Measurements from ENCODE around the gene GKN2.
"Not testable (repeated sequence)": the region's sequence is repeated elsewhere in the genome, so short reads cannot be mapped to it uniquely, and the experiment has no call there.

Gene GKN2

DNA sequence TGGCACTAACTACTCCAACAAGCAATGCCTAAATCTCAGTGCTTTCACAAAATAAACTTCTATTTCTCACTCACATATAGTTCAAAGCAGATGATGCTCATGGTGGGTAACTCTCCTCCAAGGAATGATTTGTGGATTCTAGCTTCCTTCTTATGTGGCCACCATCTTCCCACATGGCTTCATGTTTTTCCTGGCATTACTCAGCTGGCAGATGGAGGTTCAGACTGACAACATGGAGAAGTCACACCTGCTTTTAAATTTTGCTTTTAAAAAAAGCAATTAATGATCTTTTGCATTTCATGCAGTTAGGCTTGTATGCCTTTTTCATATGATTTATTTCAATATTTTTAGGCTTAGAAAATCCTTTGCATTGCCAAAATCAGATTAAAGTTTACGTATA lies 6.3 kb upstream of the GKN2 start:
- TF ChIP-seq, protein P1, sequence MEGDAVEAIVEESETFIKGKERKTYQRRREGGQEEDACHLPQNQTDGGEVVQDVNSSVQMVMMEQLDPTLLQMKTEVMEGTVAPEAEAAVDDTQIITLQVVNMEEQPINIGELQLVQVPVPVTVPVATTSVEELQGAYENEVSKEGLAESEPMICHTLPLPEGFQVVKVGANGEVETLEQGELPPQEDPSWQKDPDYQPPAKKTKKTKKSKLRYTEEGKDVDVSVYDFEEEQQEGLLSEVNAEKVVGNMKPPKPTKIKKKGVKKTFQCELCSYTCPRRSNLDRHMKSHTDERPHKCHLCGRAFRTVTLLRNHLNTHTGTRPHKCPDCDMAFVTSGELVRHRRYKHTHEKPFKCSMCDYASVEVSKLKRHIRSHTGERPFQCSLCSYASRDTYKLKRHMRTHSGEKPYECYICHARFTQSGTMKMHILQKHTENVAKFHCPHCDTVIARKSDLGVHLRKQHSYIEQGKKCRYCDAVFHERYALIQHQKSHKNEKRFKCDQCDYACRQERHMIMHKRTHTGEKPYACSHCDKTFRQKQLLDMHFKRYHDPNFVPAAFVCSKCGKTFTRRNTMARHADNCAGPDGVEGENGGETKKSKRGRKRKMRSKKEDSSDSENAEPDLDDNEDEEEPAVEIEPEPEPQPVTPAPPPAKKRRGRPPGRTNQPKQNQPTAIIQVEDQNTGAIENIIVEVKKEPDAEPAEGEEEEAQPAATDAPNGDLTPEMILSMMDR (IDR thresholded peaks at IDR 0.05) = no peak
- Mint-ChIP-seq H3K27ac (no peak overlapping the region), H3K9me3 (no peaks in the 10 kb centered on the region), H3K36me3 (ENCODE audit: low read depth) (no peaks in the 10 kb centered on the region), H3K27me3 (ENCODE audit: low read depth, poor library complexity) (peaks cover 2% of the 10 kb centered on the region), H3K4me1 (no peaks in the 10 kb centered on the region), H3K4me3 (no peak overlapping the region)
- DNase-seq = no peak

DNA sequence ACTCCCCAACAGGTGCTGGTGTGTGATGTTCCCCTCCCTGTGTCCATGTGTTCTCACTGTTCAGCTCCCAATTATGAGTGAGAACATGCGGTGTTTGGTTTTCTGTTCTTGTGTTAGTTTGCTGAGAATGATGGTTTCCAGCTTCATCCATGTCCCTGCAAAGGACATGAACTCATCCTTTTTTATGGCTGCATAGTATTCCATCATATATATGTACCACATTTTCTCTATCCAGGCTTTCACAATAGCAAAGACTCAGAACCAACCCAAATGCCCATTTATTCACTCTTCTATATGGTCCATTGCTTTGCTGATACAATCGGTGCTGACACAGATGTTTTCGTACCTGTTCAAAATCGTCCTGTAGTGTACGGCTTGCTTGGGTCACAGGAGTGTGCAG lies 2.7 kb upstream of the GKN2 start:
- H3K4me1 Mint-ChIP-seq; H3K9me3 Mint-ChIP-seq; H3K27me3 Mint-ChIP-seq (ENCODE audit: low read depth, poor library complexity); DNase-seq; H3K4me3 Mint-ChIP-seq; H3K36me3 Mint-ChIP-seq (ENCODE audit: low read depth); H3K27ac Mint-ChIP-seq: not testable (repeated sequence)

DNA sequence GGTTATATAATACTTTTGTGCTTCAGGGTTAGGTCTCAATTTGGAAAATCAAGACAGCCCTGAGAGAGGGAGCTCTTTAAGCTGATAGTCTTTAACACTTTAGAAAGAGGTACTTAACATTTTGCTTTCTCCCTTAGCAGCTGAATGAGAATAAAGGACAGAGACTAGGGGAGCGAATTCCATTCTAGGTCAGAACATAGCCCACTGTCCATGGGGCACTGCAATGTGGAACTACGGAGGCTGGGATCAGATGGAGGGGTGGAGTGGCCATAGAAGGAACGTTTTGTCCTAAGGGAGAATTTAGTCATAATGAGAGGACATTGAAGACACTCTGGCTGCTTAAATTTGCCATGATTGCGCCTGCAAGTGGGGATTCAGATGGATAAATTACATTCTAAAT lies 794 bp downstream of the GKN2 start:
- Mint-ChIP-seq H3K27ac (no peak overlapping the region), H3K27me3 (ENCODE audit: low read depth, poor library complexity) (peaks cover 4% of the 10 kb centered on the region)

DNA sequence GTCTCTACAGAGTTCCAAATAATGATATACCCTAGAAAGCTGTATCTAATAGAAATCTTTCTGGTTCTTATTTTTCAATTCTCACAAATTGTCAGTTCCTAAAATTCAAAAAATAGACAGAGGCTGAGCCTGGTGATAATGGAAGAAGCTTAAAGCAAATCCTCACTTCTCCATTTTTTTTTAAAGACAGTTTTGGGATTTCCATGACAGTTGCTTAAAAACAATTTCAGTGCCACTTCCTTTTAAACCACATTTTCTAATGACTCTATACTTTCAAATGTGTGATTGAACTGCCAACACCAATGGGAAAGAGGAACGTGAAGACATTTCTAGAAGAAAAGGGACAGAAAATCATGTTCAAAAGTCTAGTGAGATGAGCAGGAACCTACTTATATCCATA lies 4.0 kb downstream of the GKN2 start:
- TF ChIP-seq, protein P1 (IDR thresholded peaks at IDR 0.05) = no peak
- H3K27ac Mint-ChIP-seq = no peak overlapping the region
- H3K9me3 Mint-ChIP-seq = no peaks in the 10 kb centered on the region
- peaks cover 12% of the 10 kb centered on the region for H3K4me1 Mint-ChIP-seq
- no peak overlapping the region for H3K4me3 Mint-ChIP-seq
- H3K36me3 Mint-ChIP-seq (ENCODE audit: low read depth) = no peaks in the 10 kb centered on the region
- DNase-seq = no peak
- peaks cover 7% of the 10 kb centered on the region for H3K27me3 Mint-ChIP-seq (ENCODE audit: low read depth, poor library complexity)

More for the DNA sequence above, 794 bp downstream of the GKN2 start:
- no peaks in the 10 kb centered on the region for H3K9me3 Mint-ChIP-seq
- H3K4me1 Mint-ChIP-seq = no peaks in the 10 kb centered on the region
- no peak for DNase-seq
- TF ChIP-seq, protein P1 (IDR thresholded peaks at IDR 0.05) = no peak
- no peak overlapping the region for H3K4me3 Mint-ChIP-seq
- no peaks in the 10 kb centered on the region for H3K36me3 Mint-ChIP-seq (ENCODE audit: low read depth)

DNA sequence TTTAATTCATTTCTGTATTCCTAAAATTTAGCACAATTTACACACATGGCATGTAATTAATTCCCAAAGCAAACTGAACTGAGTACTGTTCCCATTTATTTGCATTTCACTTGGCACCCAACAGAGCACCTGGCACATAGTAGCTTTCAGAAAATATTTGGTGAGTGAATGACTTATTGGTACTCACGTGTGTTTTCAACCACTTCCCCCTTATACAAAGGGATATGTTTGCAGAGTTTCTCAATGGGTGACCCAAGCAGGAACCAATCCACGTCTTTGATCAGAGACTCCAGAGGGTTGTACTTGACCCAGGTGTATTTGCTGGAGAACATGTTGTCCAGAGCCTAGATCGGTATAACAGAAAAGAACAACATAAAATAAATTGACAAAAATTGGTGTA lies 6.6 kb downstream of the GKN2 start:
- H3K9me3 Mint-ChIP-seq = peaks cover 2% of the 10 kb centered on the region
- no peak for DNase-seq
- H3K4me3 Mint-ChIP-seq = no peak overlapping the region
- peaks cover 6% of the 10 kb centered on the region for H3K27me3 Mint-ChIP-seq (ENCODE audit: low read depth, poor library complexity)
- H3K27ac Mint-ChIP-seq = no peak overlapping the region
- no peaks in the 10 kb centered on the region for H3K36me3 Mint-ChIP-seq (ENCODE audit: low read depth)
- H3K4me1 Mint-ChIP-seq = peaks cover 18% of the 10 kb centered on the region
- TF ChIP-seq, protein P1 (IDR thresholded peaks at IDR 0.05) = no peak

DNA sequence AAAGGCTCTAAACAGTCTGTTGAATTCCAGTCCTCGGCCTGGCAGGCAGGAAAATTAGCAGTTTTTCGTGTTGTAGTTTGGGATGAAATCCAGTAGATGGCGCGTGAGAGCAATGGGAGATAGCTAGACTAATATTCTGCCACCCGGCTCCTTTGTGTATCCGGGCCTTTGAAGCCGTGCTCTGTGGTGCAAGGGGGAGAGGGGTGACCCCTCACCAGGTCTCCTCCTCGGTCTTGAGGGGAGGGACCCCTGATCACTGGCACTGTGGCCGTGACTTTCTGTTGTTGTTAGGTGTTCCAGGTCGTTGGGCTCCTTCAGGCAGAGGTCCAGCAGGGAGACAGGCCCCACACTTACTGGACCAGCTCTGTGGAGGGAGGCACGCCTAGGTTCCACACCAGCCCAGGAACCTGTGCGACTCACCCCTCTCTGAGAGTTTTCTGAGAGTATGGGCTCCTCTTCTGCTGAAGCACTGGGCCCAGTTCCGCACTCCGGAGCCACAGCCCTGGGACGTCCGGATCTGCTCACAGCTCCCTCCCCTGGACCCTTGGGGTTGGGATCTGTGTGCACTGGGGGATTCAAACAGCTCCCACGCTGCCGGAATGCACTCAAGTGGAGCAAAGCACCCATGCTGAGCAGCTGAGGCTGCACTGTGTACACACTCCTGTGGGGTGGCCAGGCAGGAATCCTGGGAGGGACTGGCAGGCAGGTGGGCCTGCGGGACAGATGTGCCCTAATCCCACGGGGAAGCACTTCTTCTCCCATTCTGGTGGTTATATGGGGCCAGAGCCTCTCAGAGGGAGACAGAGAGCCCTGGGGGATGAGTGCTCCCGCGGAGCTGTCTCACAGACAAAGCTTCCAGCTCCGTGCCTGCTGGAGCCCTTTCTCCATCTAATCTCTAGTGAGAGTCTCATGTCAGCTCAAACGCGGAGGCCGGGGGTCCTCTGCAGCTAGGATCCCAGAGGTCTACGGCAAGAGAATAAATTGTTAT lies 8.8 kb downstream of the GKN2 start:
- TF ChIP-seq, protein P1 (IDR thresholded peaks at IDR 0.05) = peak; percentile 84
- peaks cover 6% of the 10 kb centered on the region for H3K27me3 Mint-ChIP-seq (ENCODE audit: low read depth, poor library complexity)
- peak overlapping the region; percentile 86 for H3K27ac Mint-ChIP-seq
- no peaks in the 10 kb centered on the region for H3K36me3 Mint-ChIP-seq (ENCODE audit: low read depth)
- peaks cover 22% of the 10 kb centered on the region for H3K9me3 Mint-ChIP-seq
- peak overlapping the region; percentile 55 for H3K4me3 Mint-ChIP-seq
- DNase-seq = peak; percentile 72
- peaks cover 18% of the 10 kb centered on the region for H3K4me1 Mint-ChIP-seq
